ENCODE measurements around the gene OR10H2. TPM values are rescaled to one million over a fixed set of nuclear protein-coding genes. Genes with fewer than 3 reads are reported as not detected.
A peak's percentile ranks its signal among the peaks of the same experiment; 100 is the strongest.

The OR10H2 gene
- total RNA-seq, 1 experiment from 2014 or later = not detected

GRCh38 chr19:15702534-15702930, 25.3 kb upstream of the OR10H2 start:
- no peak for TF ChIP-seq CTCF (IDR thresholded peaks at IDR 0.05; ENCODE audit: unreplicated experiment)

DNA sequence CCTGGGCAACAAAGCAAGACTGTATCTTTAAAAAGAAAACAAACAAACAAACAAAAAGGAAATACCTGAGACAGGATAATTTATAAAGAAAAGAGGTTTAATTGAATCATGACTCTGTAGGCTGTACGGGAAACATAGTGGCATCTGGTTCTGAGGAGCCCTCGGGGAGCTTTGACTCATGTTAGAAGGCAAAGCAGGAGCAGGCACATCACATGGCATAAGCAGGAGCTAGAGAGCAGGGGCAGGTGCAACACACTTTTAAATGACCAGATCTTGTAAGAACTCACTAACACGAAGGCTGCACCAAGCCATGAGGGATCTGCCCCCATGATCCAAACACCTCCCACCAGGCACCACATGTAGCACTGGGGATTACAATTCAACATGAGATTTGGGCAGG, 13.2 kb upstream of the OR10H2 start:
- BruUV-seq (replicated peaks) = no TSS peak
- intact Hi-C loops (cut with micrococcal nuclease; ENCODE audit: unreplicated experiment) = no loop called here
- H3K27ac Mint-ChIP-seq (ENCODE audit: unreplicated experiment) = no peak overlapping the region
- TF ChIP-seq CTCF (IDR thresholded peaks at IDR 0.05; ENCODE audit: unreplicated experiment) = no peak
- H3K9me3 Mint-ChIP-seq (ENCODE audit: low read depth, unreplicated experiment) = peaks cover 2% of the 10 kb centered on the region
- peaks cover 25% of the 10 kb centered on the region for H3K27me3 Mint-ChIP-seq (ENCODE audit: unreplicated experiment)
- no peaks in the 10 kb centered on the region for H3K4me1 Mint-ChIP-seq (ENCODE audit: low read depth, unreplicated experiment)
- H3K36me3 Mint-ChIP-seq (ENCODE audit: insufficient read depth, unreplicated experiment) = no peaks in the 10 kb centered on the region
- CTCF ChIA-PET = no interaction called here
- no peak for DNase-seq
- H3K4me3 Mint-ChIP-seq (ENCODE audit: low read depth, unreplicated experiment) = no peak overlapping the region

More at GRCh38 chr19:15702534-15702930, 25.3 kb upstream of the OR10H2 start:
- Mint-ChIP-seq H3K9me3 (ENCODE audit: low read depth, unreplicated experiment) (no peaks in the 10 kb centered on the region), H3K27ac (ENCODE audit: unreplicated experiment) (no peak overlapping the region), H3K36me3 (ENCODE audit: insufficient read depth, unreplicated experiment) (no peaks in the 10 kb centered on the region), H3K4me3 (ENCODE audit: low read depth, unreplicated experiment) (no peak overlapping the region), H3K4me1 (ENCODE audit: low read depth, unreplicated experiment) (no peaks in the 10 kb centered on the region), H3K27me3 (ENCODE audit: unreplicated experiment) (no peaks in the 10 kb centered on the region)
- intact Hi-C loops (cut with micrococcal nuclease; ENCODE audit: unreplicated experiment) = no loop called here
- no TSS peak for BruUV-seq (replicated peaks)
- DNase-seq = peak; percentile 73
- CTCF ChIA-PET = interaction anchor here (0.6 to 1.3 kb wide), 4 partner anchors 20 to 904 kb away, joined by 3 to 6 read pairs (median 4); partner anchors contain the start of gene CYP4F3

- Mint-ChIP-seq H3K4me1 (ENCODE audit: low read depth, unreplicated experiment) (no peaks in the 10 kb centered on the region), H3K9me3 (ENCODE audit: low read depth, unreplicated experiment) (peaks cover 2% of the 10 kb centered on the region), H3K27me3 (ENCODE audit: unreplicated experiment) (peaks cover 34% of the 10 kb centered on the region), H3K4me3 (ENCODE audit: low read depth, unreplicated experiment) (no peak overlapping the region), H3K27ac (ENCODE audit: unreplicated experiment) (no peak overlapping the region), H3K36me3 (ENCODE audit: insufficient read depth, unreplicated experiment) (no peaks in the 10 kb centered on the region)
- intact Hi-C loops (cut with micrococcal nuclease; ENCODE audit: unreplicated experiment) = no loop called here
- no peak for TF ChIP-seq CTCF (IDR thresholded peaks at IDR 0.05; ENCODE audit: unreplicated experiment)
- DNase-seq = no peak
- BruUV-seq (replicated peaks) = no TSS peak
- CTCF ChIA-PET = no interaction called here
These were observed 12.2 kb upstream of the OR10H2 start for GRCh38 chr19:15715642-15716041.

DNA sequence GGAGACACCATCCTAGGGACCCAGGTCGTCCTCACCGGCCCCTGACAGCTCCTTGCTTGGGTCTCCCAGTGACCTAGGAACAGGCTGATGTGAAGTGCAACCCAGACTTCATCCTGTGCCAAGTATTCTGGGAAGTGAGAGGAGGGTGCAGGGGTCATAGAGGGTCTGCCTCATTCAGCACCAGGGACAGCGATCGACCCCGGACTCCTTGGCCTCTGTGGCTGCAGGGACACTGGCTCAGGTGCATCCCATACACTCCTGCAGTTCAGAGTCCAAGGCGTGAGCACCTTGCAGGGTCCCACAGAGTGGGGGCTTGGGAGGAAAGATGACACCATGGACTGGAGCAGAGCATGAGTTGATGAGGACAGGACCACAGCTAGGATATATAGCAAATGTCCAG, 10.0 kb upstream of the OR10H2 start:
- no peak overlapping the region for H3K27ac Mint-ChIP-seq (ENCODE audit: unreplicated experiment)

More for the DNA sequence above, 10.0 kb upstream of the OR10H2 start:
- intact Hi-C loops (cut with micrococcal nuclease; ENCODE audit: unreplicated experiment) = no loop called here
- H3K36me3 Mint-ChIP-seq (ENCODE audit: insufficient read depth, unreplicated experiment) = no peaks in the 10 kb centered on the region
- H3K4me3 Mint-ChIP-seq (ENCODE audit: low read depth, unreplicated experiment) = no peak overlapping the region
- peaks cover 3% of the 10 kb centered on the region for H3K9me3 Mint-ChIP-seq (ENCODE audit: low read depth, unreplicated experiment)
- CTCF ChIA-PET = no interaction called here
- TF ChIP-seq CTCF (IDR thresholded peaks at IDR 0.05; ENCODE audit: unreplicated experiment) = no peak
- BruUV-seq (replicated peaks) = no TSS peak
- no peak for DNase-seq
- H3K4me1 Mint-ChIP-seq (ENCODE audit: low read depth, unreplicated experiment) = no peaks in the 10 kb centered on the region
- peaks cover 55% of the 10 kb centered on the region for H3K27me3 Mint-ChIP-seq (ENCODE audit: unreplicated experiment)
